ENCODE measurements around the gene IMMP2L.

- TF ChIP-seq CTCF (IDR thresholded peaks at IDR 0.05) (no peak), POLR2A (IDR thresholded peaks at IDR 0.05) (no peak)
Observed at GRCh38 chr7:111074071-111074747, 488.1 kb downstream of the IMMP2L start.

Data from right lobe of liver (tissue), 4 donors.